ENCODE measurements around the gene OSBPL1A.

DNA sequence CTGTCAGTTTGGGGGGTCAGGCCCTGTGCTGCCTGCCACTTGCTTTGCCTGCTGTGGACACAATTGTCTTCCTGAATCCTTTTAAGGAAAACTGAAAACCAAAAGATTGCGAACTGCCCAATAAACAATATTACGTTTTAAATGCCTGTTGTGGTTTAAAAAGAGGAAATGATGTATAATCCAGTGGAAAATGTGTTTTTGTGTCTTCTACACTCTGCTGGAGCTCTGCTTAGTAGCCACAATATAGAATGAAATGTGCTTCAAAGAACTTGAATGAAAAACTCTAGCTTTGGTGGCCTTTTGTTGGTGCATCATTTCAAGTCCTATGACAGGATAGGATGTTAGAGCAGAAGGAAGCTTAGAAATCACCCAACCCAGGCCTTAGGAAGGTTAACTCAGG is 282.0 kb downstream of the OSBPL1A start:
- TF ChIP-seq, protein P1, sequence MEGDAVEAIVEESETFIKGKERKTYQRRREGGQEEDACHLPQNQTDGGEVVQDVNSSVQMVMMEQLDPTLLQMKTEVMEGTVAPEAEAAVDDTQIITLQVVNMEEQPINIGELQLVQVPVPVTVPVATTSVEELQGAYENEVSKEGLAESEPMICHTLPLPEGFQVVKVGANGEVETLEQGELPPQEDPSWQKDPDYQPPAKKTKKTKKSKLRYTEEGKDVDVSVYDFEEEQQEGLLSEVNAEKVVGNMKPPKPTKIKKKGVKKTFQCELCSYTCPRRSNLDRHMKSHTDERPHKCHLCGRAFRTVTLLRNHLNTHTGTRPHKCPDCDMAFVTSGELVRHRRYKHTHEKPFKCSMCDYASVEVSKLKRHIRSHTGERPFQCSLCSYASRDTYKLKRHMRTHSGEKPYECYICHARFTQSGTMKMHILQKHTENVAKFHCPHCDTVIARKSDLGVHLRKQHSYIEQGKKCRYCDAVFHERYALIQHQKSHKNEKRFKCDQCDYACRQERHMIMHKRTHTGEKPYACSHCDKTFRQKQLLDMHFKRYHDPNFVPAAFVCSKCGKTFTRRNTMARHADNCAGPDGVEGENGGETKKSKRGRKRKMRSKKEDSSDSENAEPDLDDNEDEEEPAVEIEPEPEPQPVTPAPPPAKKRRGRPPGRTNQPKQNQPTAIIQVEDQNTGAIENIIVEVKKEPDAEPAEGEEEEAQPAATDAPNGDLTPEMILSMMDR (IDR thresholded peaks at IDR 0.05; ENCODE audit: insufficient read depth, low read length, poor library complexity, severe bottlenecking), result no peak
- no peak for TF ChIP-seq EZH2phosphoT487 (conservative IDR thresholded peaks at IDR 0.05; ENCODE audit: low read length)

Measured in SU-DHL-6 (cell line).